ENCODE results near the gene DMRT1. TPM values are rescaled to one million over a fixed set of nuclear protein-coding genes. Genes with fewer than 3 reads are reported as not detected.

The DMRT1 gene
- polyA plus RNA-seq, 1 donor = not detected

DNA sequence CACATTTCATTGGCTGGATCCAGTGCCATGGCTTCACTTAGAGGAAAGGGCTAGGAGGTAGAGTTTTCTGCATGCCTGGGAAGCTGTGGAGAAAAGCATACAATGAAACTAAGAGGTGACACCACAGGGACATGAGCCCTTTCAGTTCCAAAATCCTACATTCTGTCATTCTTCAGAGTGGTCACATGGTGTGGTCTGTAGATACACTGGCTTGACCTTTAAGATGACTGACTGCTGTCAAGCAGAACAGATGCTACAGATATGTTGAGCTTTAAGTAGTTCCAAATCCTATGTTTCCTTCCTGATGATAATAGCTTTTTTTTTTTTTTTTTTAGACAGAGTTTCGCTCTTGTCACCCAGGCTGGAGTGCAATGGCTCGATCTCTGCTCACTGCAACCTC is 161.2 kb downstream of the DMRT1 start:
- DNase-seq = no peak

DNA sequence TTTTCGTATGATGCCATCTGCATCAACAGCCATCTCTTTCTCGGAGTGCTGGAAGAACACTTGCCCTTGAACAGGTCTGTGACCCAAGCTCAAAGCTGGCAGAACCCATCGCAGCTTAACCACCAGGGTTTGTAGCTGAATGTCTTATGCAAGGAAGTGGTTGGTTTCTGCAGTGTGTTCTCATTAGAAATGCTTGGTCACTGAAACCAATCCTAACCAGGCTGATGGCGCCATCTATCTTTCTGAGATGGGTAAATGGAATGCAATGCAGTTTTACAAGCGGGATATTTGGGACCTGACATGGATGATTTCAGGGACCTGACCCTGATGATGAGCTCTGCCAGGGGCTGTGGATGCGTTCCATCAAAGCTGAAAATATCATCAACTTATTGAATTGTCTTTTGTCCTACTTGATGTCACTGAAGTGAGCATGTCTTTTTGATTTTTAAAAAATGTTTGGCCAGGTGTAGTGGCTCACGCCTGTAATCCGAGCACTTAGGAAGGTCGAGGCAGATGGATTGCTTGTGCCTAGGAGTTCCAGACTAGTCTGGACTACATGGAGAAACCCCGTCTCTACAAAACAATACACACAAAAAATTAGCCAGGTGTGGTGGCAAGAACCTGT is 163.7 kb downstream of the DMRT1 start:
- peak; percentile 62 for DNase-seq

DNA sequence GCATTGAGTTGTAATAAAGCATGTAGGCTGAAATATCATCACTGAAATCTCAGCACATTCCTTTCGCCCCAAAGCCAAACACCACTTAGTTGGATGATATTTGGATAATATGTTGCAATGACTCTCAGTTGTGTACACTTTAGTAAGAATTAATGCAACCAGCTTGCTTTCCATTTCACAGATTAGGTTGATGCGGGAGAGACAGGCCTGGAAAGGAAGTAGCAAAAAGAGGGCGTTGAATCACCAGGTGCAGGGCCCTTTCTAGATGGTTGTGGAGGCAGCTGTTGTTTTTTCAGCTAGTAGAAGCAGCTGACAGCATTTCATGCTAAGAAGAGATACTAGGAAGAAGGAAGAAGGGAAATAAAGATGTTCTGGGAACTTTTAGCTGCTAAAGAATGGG is 165.8 kb downstream of the DMRT1 start:
- no peak for DNase-seq

DNA sequence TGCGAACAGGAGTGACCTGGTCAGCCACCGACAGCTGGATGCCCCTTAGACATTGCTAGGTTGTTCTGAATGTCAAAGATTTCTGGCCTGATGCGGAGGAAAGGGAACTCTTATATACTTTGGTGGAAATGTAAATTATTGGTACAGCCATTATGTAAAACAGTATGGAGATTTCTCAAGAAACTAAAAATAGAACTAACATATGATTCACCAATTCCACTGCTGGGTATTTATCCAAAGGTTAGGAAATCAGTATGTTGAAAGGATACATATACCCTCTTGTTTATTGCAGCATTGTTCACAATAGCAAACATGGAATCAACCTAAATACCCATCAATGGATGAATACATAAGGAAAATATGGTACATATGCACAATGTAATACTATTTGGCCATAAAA is 166.7 kb downstream of the DMRT1 start:
- no peak for DNase-seq

DNA sequence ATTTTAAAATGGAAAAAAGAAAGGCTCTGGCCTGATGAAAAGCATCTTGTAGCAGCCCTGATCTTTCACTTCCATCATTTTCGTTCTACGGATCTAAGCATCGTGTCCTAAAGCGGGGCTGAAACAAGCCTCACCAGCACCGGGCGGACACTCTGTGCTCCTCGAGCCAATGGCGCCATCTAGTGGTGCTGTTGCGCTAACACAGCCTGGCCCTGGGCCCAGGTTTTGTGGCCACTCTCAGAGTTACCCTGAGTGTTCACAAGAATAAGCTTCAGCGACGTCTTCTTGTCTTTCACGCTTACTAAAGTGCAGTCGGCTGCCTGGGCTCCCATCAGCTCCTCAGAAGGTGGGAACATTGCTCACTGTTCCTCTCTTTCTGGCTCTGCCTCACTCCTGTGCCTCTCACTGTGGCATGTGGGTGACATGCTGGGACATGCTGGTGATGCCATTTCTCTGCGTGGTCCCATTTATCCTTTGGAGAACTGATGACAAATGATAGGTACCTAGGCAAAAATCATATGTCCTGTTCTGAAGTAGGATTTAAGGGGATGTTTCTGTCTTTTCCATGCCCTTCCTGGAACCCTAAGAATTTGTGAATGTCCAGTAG is 167.7 kb downstream of the DMRT1 start:
- peak; percentile 83 for DNase-seq

DNA sequence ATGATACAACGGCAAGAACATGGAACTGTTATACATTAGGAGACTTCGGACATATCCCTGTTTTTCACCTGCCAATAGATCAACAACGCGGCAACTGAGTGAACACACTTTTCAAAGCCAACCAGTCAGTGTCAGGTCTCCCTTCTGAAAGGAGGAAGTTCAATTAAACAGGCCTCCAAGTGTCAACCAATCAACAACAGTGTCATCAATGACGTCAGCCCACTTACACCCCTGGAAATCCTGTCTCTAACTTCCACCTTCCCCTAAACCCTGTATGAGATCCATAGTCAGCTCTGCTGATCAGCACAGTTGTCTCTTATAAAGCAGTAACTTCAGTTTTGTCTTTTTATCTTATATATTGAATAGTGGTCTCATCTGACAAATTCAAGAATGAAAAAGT is 171.5 kb downstream of the DMRT1 start:
- DNase-seq = no peak

DNA sequence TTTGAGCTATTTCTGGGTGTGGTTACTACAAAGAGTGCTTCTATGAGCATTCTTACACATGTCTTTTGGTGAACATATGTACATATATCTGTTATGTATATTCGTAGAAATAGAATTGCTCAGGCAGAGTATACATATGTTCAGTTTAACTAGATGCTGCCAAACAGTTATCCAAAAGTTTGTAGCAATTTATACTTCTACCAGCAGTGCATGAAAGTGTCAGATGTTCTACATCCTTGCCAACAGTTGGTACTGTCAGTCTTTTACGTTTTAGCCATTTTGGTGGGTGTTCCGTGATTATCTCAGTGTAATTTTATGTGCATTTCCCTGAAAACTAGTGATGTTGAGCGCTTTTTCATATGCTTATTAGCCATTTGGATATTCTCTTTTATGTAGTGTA is 172.7 kb downstream of the DMRT1 start:
- no peak for DNase-seq

DNA sequence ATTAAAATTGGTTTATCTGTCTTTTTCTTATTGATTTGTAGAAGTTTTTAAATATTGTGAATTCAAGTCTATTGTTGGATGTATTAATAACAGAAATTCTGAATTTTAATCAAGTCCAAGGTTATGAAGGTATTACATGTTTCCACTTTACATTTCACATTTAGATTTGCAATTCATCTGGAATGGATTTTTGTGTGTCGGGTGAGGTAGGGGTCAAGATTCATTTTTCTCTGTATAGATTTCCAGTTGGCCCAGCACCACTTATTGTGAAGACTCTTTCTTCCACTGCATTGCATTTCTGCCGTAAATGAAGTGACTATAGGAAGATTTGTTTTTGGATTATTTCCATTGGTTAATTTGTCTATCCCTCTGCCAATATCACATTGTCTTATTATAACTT is 173.1 kb downstream of the DMRT1 start:
- no peak for DNase-seq

DNA sequence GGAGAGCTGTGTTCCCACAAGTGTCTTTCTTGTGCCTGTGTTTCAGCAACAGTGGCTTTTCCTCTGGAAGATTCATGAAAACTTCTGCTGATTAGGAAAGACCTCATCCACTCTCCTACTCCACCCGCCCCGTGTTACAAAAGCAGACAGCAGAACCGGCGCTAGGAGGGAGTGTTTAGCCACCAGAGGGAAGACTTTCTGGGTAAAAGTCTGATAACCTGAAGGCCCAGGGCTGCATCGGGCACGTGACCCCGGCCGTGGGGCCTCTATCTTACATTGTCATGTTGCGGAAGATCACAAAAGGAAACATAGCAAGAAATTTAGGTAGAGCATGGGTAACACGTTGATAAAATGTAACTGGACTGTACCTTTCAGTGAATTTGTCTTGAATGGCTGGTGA is 176.6 kb downstream of the DMRT1 start:
- DNase-seq = no peak

Other genes with a start within 250 kb of the DMRT1 start
- 1.5 TPM for gene DMRT3, start 135.0 kb downstream of the DMRT1 start, polyA plus RNA-seq (ENCODE audit: insufficient read length)
- 2.0 TPM for gene DMRT2, start 208.7 kb downstream of the DMRT1 start, polyA plus RNA-seq (ENCODE audit: insufficient read length)

Data from left kidney (tissue), 2 donors.